Fibroblast of the conjunctiva (primary cell): ENCODE results near the gene ZNF195.
A peak's percentile ranks its signal among the peaks of the same experiment; 100 is the strongest.
"Not testable (repeated sequence)": the region's sequence is repeated elsewhere in the genome, so short reads cannot be mapped to it uniquely, and the experiment has no call there.

Source experiments
- DNase-seq: peaks from one replicate; pipeline ENCODE4 v3.0.0-alpha.2; 2010; ENCODE audit warnings: low read depth

ZNF195 gene

DNA sequence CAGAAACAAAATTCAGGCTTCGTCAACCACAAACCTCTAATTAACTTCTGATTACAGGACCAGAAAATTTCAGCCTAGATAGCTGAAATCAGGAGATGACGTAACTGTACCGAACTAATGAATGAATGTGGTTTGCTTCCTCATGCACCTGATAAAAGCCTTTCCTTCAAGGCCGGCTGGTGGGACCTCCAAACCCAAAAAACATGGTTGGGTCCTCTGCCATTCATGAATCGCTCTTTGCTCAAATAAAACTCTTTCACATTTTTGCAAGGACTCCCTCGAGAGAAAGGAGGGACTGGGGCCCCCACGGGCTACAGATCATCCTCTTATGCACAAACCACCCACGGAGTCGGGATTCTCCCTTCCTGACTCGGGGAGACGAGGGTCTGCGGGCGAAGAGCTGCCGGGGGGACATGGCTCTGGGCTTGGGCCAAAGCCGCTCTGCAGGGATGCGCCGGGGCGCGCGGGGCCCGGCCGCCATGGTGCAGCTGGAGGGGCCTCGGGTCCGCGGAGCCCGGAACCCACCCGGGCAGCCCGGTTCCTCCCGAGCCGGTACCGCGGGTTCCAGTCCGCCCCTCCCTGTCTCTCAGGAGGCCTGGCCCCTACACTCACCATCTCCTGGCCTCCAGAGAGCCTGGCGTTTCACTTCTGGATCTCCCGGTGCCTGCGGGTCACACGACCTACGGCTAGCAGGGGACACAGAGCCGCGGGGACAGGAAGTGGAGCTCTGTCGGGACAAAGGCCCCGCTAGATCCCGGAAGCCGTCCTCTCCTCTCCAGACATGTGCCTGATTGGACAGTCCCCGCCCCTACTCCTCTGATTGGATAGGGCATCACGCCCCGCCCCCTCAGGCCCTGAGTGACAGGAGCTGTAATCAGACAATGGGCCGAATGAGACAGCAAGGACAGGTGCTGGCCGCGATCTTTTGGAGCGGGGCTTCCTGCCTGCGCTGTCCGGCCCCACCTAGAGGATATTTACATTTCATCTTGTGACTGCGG is at the start of gene ZNF195:
Gene ZNF195, minus strand, starts transcription at position 721 of the 998 bp plus-strand sequence. Its CDS starts 106 bp downstream, at position 615.
- DNase-seq: peak; percentile 89

- DNase-seq: not testable (repeated sequence)
Measured at GRCh38 chr11:3428076-3428475, 49.1 kb upstream of the ZNF195 start.

- DNase-seq: not testable (repeated sequence)
Measured at GRCh38 chr11:3426541-3426940, 47.6 kb upstream of the ZNF195 start.

DNA sequence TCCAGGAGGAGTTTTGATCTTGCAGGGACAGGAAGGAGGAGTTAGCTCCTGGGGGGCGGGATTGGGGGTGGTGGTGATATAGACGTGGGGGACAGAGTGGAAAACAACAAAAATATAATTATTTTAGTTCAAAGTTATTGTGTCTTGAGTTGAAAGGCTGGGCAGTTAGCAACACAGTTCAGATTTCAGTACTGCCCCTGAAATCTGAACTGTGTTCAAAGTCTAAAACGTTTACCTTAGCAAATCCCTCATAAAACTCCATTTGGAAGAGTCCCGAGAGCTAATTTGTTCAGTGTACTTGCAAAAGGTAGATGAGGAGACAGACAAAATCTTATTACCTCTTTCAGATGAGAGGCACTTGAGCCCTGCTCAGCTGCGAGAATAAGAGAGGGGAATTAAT is 45.0 kb upstream of the ZNF195 start:
- not testable (repeated sequence) for DNase-seq

GRCh38 chr11:3423138-3423731 is 44.3 kb upstream of the ZNF195 start:
- DNase-seq: not testable (repeated sequence)

DNA sequence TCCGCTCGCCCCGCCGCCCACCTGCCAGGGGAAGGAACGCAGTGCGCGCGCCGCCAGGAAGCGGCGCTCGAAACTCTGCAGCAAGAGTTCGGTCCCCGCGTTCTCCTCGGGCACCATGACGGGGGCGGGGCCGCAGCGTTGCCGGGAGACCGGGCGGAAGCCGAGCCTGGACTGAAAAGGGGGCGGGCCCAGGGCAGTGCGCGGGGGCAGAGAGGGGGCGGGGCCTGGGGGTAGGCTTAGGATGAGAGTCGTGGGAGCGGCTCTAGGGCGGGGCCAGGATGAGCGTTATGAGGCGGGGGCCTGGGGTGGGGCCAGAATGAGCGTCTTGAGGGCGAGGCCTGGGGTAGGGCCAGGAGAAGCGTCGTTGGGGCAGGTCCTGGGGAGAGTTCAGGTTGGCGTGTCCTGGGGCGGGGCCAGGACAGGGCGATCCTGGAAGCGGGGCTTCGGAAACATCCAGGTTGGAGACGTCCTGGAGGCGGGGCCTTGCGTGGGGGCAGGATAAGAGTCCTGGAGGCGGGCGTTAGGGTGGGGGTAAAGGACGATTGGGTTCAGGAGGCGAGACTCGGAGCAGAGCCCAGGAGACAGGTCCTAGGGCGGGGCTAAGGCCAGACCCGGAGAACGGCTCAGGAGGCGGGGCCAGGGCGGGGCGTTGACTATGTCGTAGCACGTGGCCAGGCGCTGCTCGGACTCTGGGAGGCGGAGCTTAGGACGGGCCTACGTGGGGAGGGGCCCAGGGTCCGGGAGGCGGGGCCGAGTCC is 43.6 kb upstream of the ZNF195 start:
- DNase-seq: peak; percentile 93

DNA sequence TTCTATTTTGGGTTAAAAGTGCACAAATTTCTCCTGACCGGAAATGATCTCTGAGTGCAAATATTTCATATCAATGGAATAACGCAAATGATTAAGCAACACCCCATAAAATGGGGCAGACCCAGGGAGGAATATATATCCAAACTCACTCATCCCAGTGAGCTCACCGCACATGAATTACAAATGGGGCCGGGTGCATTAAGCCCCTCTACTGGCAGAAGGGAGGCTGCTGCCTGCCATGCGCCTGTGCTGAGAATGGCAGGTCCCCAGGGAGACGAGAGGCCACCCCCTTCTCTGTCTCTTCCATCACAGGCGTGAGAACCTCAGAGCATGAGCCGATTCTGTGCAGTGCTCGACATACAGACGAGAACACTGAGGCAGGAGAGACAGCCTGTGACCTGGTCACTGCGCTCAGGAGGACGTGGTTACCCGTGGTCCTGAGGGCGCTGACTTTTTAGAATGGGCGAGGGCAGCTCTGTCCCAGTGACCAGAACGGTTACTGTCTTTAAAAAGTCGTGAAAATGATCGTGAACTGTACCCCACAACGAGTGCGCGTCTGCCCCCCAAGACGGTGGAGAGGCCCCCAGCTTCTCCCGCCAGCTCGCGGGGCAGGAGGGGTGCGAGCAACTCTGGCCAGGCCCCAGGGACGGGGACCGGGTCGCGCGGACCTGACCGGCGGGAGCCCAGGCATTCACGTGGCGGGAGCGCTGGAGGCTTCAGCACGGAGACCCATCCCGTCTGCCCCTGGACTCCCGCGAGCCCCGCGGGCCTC is 42.8 kb upstream of the ZNF195 start:
- not testable (repeated sequence) for DNase-seq

- DNase-seq: not testable (repeated sequence)
Measured at GRCh38 chr11:3420281-3421042, 41.5 kb upstream of the ZNF195 start.

DNA sequence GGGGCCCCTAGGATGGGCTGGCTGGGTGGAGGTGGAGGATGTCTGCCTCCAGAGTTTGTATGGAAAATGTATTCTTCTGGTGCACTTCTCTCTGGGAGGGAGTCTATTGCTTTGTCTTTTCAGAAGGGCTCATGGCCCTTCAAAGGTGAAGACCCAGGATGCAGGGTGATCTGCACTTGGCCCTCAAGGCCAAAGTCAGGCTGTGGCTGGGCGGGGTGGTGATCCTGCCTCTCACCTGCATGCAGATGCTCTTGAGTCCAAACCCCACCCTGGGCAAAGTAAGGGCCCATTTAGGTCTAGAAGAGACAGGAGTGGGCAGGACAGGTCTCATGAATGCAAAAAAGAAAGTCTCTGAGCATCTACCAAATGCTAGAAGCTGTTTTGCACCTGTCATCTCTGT is 40.5 kb upstream of the ZNF195 start:
- DNase-seq: not testable (repeated sequence)

DNA sequence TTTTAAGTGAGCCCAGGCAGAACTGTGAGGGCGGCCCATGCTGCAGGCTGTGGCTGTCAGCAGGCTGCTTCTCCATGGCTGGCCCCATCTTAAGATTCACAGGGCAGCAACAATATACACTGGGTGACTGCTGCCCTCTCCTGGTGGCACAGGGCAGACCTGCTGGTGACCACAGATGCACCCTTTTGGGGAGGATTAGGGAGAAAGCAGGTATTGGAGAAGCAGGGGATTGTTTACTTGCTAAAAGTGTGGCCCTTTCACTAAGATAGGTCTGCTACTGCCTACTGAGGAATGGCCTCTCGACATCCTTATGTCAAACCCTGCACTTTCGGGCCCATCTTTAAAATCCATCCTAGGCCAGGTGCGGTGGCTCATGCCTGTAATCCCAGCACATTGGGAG is 38.1 kb upstream of the ZNF195 start:
- DNase-seq: peak; percentile 16

GRCh38 chr11:3415301-3415700 is 36.4 kb upstream of the ZNF195 start:
- DNase-seq: not testable (repeated sequence)

DNA sequence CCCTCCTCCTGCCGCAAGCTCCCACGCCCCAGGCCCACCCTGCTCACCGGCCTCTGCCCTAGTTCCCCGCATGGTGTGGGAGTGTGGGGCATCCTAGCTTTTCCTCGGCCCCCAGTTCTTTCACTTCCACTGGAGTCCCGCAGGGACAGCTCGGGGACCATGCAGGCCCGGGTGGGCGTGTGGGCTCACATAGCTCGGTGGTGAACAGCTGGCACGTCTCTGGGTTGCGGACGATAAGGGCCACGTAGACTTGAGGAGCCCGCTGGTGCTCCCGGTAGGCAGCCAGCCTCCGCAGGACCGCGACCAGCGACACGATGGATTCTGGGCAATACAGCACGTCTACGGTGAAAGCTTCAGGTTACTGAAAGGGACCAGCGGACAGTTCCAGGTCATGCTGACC is 34.7 kb upstream of the ZNF195 start:
- DNase-seq: not testable (repeated sequence)

DNA sequence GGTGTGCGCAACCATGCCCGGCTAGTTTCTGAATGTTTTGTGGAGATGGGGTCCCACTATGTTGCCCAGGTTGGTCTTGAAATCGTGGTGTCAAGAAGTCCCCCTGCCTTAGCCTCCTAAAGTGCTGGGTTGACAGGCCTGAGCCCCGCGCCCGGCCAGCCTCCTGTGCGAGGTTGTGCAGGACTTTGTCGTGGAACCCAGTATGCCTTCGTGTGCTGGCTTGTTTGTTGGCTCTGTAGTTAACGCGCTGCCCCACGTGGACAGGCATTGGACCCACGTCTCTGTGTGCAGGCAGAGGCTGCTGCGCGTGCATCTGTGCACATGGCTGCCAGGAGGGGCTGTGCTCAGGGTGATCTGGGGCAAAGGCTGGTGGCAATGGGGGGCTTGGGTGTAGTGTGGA is 33.9 kb upstream of the ZNF195 start:
- DNase-seq: no peak

GRCh38 chr11:3408722-3409121 is 29.8 kb upstream of the ZNF195 start:
- DNase-seq: peak; percentile 31

- DNase-seq: not testable (repeated sequence)
Measured at GRCh38 chr11:3408058-3408605, 29.2 kb upstream of the ZNF195 start.

DNA sequence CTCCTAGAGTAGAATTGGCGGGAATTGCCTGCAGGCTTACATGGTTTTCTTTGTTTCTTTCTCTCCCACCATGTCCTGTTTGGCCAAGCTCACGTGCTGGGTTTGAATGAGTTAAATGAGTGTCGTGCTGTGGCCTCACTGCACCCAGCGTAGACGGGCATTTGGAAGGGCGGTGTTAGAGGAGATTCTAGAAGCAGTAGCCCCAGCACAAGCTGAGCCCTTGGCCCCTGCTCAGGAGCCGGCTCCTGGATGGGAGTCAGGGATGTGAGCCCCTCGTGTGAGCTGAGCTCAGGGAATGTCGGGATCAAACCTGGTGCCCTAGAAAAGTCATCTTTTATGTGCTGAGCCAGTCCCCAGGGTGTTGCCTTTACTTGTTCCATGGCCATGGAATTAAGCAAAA is 28.0 kb upstream of the ZNF195 start:
- not testable (repeated sequence) for DNase-seq

DNA sequence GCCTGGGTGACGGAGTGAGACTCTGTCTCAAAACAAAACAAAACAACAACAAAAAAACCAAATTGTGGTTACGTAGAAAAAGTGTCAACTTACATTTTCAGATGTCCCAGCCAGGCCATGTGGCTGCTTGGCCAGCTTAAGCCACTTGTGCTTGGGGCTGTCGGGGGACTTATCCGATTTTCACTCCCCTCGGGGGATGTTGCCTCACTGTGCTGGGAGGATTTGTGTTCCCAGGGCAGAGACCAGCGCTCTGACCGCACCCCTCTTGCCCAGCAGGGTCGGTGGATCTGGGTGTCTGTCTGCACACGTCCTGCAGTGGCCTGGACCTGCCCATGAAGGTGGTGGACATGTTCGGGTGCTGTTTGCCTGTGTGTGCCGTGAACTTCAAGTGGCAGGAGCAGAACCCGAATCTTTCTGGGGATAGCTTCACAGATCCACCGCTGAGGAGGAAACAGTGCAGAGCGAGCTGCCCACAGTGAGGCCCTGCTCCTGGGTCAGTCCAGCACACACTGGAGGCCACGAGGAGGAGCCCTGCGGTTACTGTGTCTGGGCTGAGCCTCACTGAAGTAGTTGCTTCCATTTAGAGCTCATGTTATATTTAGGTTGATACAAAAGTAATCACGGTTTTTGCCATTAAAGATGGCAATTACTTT is 27.4 kb upstream of the ZNF195 start:
- not testable (repeated sequence) for DNase-seq

DNA sequence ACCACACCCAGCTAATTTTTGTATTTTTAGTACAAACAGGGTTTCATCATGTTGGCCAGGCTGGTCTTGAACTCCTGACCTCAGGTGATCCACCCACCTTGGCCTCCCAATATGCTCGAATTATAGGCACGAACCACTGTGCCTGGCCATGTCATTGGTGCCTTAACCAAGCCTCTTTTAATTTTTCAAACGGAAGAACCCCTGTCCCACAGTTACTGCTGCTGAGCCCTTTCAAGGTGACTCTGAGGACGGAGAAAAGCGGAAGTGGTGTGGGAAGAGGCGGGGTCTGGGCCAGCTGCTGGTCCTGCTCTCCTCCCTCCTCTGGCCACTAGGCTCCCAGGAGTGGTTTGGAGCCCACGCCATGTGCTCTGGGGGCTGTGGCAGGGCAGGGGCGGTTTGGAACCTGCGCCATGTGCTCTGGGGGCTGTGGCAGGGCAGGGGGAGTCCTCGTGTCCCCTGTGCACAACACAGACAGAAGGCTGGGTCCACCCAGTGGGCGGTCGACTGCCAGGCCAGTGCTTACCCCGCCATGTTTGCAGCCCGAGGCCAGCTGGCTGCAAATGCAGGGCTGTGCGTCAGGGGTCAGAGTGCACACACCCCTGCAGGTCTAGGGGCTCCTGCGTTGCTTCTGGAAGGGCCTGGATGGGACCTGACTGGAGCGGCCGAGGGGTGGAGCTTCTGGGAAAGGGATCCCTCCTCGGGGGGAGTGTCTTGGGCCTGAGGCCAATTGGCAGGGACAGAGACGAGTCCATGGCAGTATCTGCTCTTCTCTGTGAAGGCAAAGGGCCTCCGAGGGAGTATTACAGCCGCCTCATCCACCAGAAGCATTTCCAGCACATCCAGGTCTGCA is 25.4 kb upstream of the ZNF195 start:
- DNase-seq: not testable (repeated sequence)

DNA sequence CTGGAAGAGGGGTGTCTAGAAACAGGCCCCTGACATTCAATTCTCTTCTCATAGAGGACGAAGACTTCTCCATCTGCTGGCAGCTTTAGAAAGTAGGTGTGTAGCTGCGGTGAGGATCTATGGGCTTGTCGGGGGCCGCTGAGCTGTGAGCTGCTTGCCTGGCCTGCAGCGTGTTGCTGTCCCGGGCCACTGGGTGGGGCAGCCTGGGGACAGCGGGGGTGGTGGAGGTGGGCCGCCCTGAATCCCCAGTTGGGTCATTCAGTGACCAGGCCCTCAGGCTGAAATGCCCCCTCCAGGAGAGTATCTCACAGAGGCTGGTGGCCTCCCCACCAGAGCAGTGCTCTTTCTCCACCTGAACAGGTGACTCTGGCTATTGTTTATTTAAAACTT is 23.9 kb upstream of the ZNF195 start:
- DNase-seq: not testable (repeated sequence)
